Activated CD8-positive, alpha-beta T cell treated with anti-CD3 and anti-CD28 coated beads, Interleukin-2, amount 10 ng/mL, durations not matched to agents 7 days and 5 days (primary cell): ENCODE measurements around the gene FHOD3. TPM values are rescaled to one million over a fixed set of nuclear protein-coding genes. Genes with fewer than 3 reads are reported as not detected.

Experiments
- ATAC-seq: fragments of 150-1000 bp; cut with Tn5 transposase; one replicate; pipeline ENCODE4 v1.10.0; 2021; ENCODE audit warnings: moderate library complexity
- CTCF ChIA-PET: fragments of 350-600 bp; sonication (Branson Sonifier 250); formaldehyde crosslinking; loops from one replicate; lab custom pipeline; 2021; ENCODE audit warnings: antibody characterized with exemption; lab: Charles Lee
- POLR2A ChIA-PET: fragments of 350-600 bp; sonication (Branson Sonifier 250); formaldehyde crosslinking; loops from one replicate; lab custom pipeline; 2021; ENCODE audit warnings: antibody characterized with exemption; lab: Charles Lee
- DNase-seq: peaks from one replicate; pipeline ENCODE4 v3.0.0-alpha.2; 2020
- H3K27ac Mint-ChIP-seq: one replicate; pipeline ENCODE4 v1.8.0; 2021; ENCODE audit warnings: mild to moderate bottlenecking, mixed read lengths
- H3K27me3 Mint-ChIP-seq: one replicate; pipeline ENCODE4 v1.8.0; 2021; ENCODE audit warnings: low read depth, mixed read lengths
- H3K36me3 Mint-ChIP-seq: one replicate; pipeline ENCODE4 v1.8.0; 2021; ENCODE audit warnings: low read depth, mixed read lengths
- H3K4me1 Mint-ChIP-seq: one replicate; pipeline ENCODE4 v1.8.0; 2021; ENCODE audit warnings: low read depth, mixed read lengths
- H3K4me3 Mint-ChIP-seq: one replicate; pipeline ENCODE4 v1.8.0; 2021; ENCODE audit warnings: mild to moderate bottlenecking, mixed read lengths
- H3K9me3 Mint-ChIP-seq: one replicate; pipeline ENCODE4 v1.8.0; 2022; ENCODE audit warnings: mixed read lengths; ENCODE audit not compliant: insufficient read depth
- total RNA-seq, 2 experiments: library from RNA; stranded (reverse); gene quantifications; one replicate each; pipeline ENCODE4 v1.2.3, GENCODE V29; 2021

FHOD3 gene
- total RNA-seq, 2 experiments from 2014 or later: not detected

GRCh38 chr18:36509646-36510197, 212.2 kb downstream of the FHOD3 start:
- Mint-ChIP-seq H3K36me3 (no peaks in the 10 kb centered on the region), H3K9me3 (no peaks in the 10 kb centered on the region), H3K4me1 (no peaks in the 10 kb centered on the region), H3K4me3 (no peak overlapping the region), H3K27me3 (peaks cover 16% of the 10 kb centered on the region), H3K27ac (no peak overlapping the region)
- POLR2A ChIA-PET: no interaction called here
- ATAC-seq (no peak), DNase-seq (no peak)
- CTCF ChIA-PET: no interaction called here

DNA sequence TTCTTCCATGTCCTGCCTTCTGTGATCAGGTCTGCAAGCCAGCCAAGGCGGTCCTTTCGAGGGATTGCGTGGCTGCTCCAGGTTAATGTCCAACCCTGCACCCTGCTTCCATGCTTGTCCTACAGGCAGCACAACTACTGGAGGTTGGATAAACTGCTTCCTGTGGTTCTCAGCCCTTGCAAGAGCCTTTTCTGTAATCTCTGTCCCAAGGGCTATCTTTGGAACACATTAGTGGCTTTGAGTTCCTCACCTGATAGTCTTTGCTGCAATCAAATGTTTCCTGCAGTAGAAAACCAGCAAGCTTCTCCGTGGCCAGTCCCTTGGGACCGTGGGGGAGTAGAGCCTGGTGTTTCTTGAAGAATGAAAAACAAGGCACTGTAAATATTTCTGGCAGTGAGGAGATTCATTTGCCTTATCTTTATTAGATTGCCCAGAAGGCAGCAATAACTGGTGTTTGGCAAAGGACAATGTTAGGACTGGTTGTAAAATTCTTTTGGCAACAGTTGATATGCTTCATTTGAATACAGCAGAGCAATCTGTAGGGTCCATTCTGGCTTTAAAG, 214.4 kb downstream of the FHOD3 start:
- ChIA-PET CTCF (no interaction called here), POLR2A (no interaction called here)
- no peak overlapping the region for H3K4me3 Mint-ChIP-seq
- no peaks in the 10 kb centered on the region for H3K4me1 Mint-ChIP-seq
- no peaks in the 10 kb centered on the region for H3K36me3 Mint-ChIP-seq
- DNase-seq: no peak
- H3K9me3 Mint-ChIP-seq: no peaks in the 10 kb centered on the region
- H3K27ac Mint-ChIP-seq: no peak overlapping the region
- H3K27me3 Mint-ChIP-seq: peaks cover 6% of the 10 kb centered on the region
- ATAC-seq: no peak

- ChIA-PET CTCF (no interaction called here), POLR2A (no interaction called here)
- no peak overlapping the region for H3K27ac Mint-ChIP-seq
Measured at GRCh38 chr18:36513556-36513955, 216.0 kb downstream of the FHOD3 start.

DNA sequence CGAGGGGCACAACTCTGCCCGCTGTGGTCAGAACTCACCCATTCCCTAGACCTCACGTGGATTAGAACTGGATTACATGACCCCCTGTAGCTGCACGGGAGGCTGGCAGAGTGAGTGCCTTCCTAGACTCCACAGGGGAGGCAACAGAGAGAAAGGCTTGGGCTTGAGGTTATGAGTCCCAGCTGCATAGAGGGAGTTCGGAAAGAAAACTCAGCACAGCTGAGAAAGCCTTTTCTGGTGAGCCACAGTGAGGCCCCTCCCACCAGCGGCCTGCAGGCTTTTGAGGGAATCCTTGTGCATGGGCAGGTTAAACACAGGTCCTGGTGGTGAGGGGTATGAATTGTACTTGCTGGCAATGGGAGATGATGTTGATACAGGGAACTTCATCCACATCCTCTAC, 217.3 kb downstream of the FHOD3 start:
- ChIA-PET POLR2A (no interaction called here), CTCF (no interaction called here)
- Mint-ChIP-seq H3K9me3 (no peaks in the 10 kb centered on the region), H3K27me3 (peaks cover 4% of the 10 kb centered on the region), H3K4me1 (no peaks in the 10 kb centered on the region), H3K36me3 (no peaks in the 10 kb centered on the region), H3K4me3 (no peak overlapping the region), H3K27ac (no peak overlapping the region)
- no peak for DNase-seq
- ATAC-seq: no peak

More at GRCh38 chr18:36513556-36513955, 216.0 kb downstream of the FHOD3 start:
- H3K36me3 Mint-ChIP-seq: no peaks in the 10 kb centered on the region
- peaks cover 6% of the 10 kb centered on the region for H3K27me3 Mint-ChIP-seq
- DNase-seq (no peak), ATAC-seq (no peak)
- no peak overlapping the region for H3K4me3 Mint-ChIP-seq
- no peaks in the 10 kb centered on the region for H3K9me3 Mint-ChIP-seq
- no peaks in the 10 kb centered on the region for H3K4me1 Mint-ChIP-seq

- no peaks in the 10 kb centered on the region for H3K9me3 Mint-ChIP-seq
- ChIA-PET POLR2A (no interaction called here), CTCF (no interaction called here)
- no peak for DNase-seq
- no peaks in the 10 kb centered on the region for H3K4me1 Mint-ChIP-seq
- H3K36me3 Mint-ChIP-seq: no peaks in the 10 kb centered on the region
- no peak overlapping the region for H3K27ac Mint-ChIP-seq
- ATAC-seq: no peak
- peaks cover 4% of the 10 kb centered on the region for H3K27me3 Mint-ChIP-seq
- H3K4me3 Mint-ChIP-seq: no peak overlapping the region
Measured at GRCh38 chr18:36516258-36516657, 218.7 kb downstream of the FHOD3 start.

DNA sequence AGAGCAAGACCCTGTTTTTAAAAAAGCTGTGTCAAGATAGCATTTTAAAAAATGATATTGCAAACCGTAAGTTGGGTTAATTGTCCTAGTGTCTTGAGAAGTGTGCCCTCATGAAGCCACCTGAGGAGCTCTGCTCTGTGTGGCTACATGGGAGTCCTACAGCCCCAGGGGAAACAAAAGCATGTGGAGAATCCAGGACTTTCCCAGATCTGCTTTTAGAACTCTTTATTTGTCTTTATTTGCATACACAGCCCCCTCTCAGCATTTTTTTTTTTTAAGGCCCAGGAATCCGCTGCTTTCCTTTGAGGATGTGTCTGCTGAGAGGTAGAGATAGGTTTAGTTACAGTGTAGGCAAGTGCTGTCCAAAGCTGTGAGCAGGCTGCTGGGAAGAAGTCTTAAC, 219.2 kb downstream of the FHOD3 start:
- ChIA-PET CTCF (no interaction called here), POLR2A (no interaction called here)
- Mint-ChIP-seq H3K4me3 (no peak overlapping the region), H3K9me3 (no peaks in the 10 kb centered on the region), H3K27me3 (peaks cover 4% of the 10 kb centered on the region), H3K36me3 (no peaks in the 10 kb centered on the region), H3K27ac (no peak overlapping the region), H3K4me1 (no peaks in the 10 kb centered on the region)
- ATAC-seq (no peak), DNase-seq (no peak)

DNA sequence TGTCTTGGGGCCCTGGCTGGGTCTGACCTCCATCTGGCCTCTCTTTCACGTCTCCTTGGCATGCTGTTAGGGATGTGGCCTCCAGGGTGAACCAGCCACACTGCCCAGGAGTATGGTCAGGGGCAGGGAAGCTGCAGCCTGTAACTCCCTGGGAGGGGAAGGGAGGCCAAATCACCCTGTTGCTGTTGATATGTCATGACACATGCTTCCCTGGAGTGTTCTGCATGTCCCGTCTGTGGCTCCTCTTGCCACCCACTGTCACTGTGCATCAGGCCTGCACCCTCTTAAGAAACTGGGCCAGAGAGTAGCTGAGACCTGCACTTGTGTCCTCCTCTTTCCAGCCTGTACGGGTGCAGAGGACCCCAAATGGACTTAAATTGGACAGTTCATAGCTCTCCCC, 221.3 kb downstream of the FHOD3 start:
- ATAC-seq (no peak), DNase-seq (no peak)
- H3K4me1 Mint-ChIP-seq: no peaks in the 10 kb centered on the region
- no peak overlapping the region for H3K27ac Mint-ChIP-seq
- CTCF ChIA-PET: no interaction called here
- POLR2A ChIA-PET: no interaction called here
- H3K4me3 Mint-ChIP-seq: no peak overlapping the region
- H3K27me3 Mint-ChIP-seq: no peaks in the 10 kb centered on the region
- H3K36me3 Mint-ChIP-seq: no peaks in the 10 kb centered on the region
- no peaks in the 10 kb centered on the region for H3K9me3 Mint-ChIP-seq

DNA sequence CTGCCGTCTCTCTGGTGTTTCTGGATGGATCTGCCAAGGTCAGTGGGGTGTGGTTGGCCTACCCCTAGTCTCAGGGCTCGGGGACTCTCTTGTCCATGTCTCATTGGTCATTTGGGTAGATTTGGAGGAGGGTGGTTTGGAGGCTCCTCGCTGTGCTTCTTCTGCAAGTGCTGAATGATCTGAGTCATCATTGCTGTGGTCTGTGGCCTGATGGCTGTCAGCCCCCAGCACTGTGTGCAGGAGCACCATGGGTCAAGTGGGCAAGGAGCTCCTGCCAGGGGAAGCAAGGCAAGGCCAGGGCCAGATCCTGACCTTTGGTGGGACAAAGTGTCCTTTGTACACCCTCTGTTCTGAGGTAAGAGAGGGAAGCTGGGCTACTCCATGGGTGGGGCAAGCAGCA, 221.8 kb downstream of the FHOD3 start:
- DNase-seq (no peak), ATAC-seq (no peak)
- H3K9me3 Mint-ChIP-seq: no peaks in the 10 kb centered on the region
- no peaks in the 10 kb centered on the region for H3K4me1 Mint-ChIP-seq
- H3K27me3 Mint-ChIP-seq: no peaks in the 10 kb centered on the region
- POLR2A ChIA-PET: no interaction called here
- no peaks in the 10 kb centered on the region for H3K36me3 Mint-ChIP-seq
- H3K4me3 Mint-ChIP-seq: no peak overlapping the region
- CTCF ChIA-PET: no interaction called here
- H3K27ac Mint-ChIP-seq: no peak overlapping the region

GRCh38 chr18:36522509-36522908, 225.0 kb downstream of the FHOD3 start:
- CTCF ChIA-PET: no interaction called here
- no peaks in the 10 kb centered on the region for H3K4me1 Mint-ChIP-seq
- ATAC-seq (no peak), DNase-seq (no peak)
- H3K4me3 Mint-ChIP-seq: no peak overlapping the region
- no peaks in the 10 kb centered on the region for H3K9me3 Mint-ChIP-seq
- H3K27ac Mint-ChIP-seq: no peak overlapping the region
- H3K36me3 Mint-ChIP-seq: no peaks in the 10 kb centered on the region
- POLR2A ChIA-PET: no interaction called here
- H3K27me3 Mint-ChIP-seq: no peaks in the 10 kb centered on the region

GRCh38 chr18:36525913-36526312, 228.4 kb downstream of the FHOD3 start:
- Mint-ChIP-seq H3K4me3 (no peak overlapping the region), H3K9me3 (no peaks in the 10 kb centered on the region), H3K4me1 (no peaks in the 10 kb centered on the region), H3K27ac (no peak overlapping the region), H3K36me3 (no peaks in the 10 kb centered on the region), H3K27me3 (no peaks in the 10 kb centered on the region)
- ATAC-seq (no peak), DNase-seq (no peak)
- POLR2A ChIA-PET: no interaction called here
- CTCF ChIA-PET: no interaction called here

DNA sequence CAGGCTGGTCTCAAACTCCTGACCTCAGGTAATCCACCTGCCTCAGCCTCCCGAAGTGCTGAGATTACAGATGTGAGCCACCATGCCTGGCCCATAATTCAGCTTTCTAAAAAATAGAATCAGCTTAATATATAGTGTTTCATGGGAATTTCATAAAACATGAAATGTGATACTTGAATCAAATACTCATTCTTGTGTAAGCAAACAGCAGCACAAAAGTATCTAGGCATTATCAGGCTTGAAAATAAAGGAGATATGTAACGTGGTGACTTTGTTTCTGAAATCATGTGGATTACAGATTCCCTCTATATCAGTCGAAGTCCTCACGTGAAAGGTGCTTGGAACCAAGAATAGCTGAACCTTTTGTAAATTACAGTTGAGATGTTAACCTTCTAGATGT, 229.1 kb downstream of the FHOD3 start:
- H3K9me3 Mint-ChIP-seq: no peaks in the 10 kb centered on the region
- DNase-seq (no peak), ATAC-seq (no peak)
- ChIA-PET CTCF (no interaction called here), POLR2A (no interaction called here)
- H3K27me3 Mint-ChIP-seq: no peaks in the 10 kb centered on the region
- no peak overlapping the region for H3K4me3 Mint-ChIP-seq
- H3K4me1 Mint-ChIP-seq: no peaks in the 10 kb centered on the region
- no peak overlapping the region for H3K27ac Mint-ChIP-seq
- H3K36me3 Mint-ChIP-seq: no peaks in the 10 kb centered on the region

GRCh38 chr18:36527051-36527450, 229.5 kb downstream of the FHOD3 start:
- POLR2A ChIA-PET: no interaction called here
- H3K27me3 Mint-ChIP-seq: no peaks in the 10 kb centered on the region
- DNase-seq (no peak), ATAC-seq (no peak)
- H3K9me3 Mint-ChIP-seq: no peaks in the 10 kb centered on the region
- no peaks in the 10 kb centered on the region for H3K36me3 Mint-ChIP-seq
- H3K4me3 Mint-ChIP-seq: no peak overlapping the region
- H3K27ac Mint-ChIP-seq: no peak overlapping the region
- CTCF ChIA-PET: no interaction called here
- H3K4me1 Mint-ChIP-seq: no peaks in the 10 kb centered on the region
